ENCODE results near the gene IZUMO1. TPM values are rescaled to one million over a fixed set of nuclear protein-coding genes. Genes with fewer than 3 reads are reported as not detected.

IZUMO1 gene
- total and polyA plus RNA-seq, 2 of the 13 experiments (the other 11 are each of a cell fraction or from before 2014, with no cell fraction given) = 0.07 to 0.22 TPM

DNA sequence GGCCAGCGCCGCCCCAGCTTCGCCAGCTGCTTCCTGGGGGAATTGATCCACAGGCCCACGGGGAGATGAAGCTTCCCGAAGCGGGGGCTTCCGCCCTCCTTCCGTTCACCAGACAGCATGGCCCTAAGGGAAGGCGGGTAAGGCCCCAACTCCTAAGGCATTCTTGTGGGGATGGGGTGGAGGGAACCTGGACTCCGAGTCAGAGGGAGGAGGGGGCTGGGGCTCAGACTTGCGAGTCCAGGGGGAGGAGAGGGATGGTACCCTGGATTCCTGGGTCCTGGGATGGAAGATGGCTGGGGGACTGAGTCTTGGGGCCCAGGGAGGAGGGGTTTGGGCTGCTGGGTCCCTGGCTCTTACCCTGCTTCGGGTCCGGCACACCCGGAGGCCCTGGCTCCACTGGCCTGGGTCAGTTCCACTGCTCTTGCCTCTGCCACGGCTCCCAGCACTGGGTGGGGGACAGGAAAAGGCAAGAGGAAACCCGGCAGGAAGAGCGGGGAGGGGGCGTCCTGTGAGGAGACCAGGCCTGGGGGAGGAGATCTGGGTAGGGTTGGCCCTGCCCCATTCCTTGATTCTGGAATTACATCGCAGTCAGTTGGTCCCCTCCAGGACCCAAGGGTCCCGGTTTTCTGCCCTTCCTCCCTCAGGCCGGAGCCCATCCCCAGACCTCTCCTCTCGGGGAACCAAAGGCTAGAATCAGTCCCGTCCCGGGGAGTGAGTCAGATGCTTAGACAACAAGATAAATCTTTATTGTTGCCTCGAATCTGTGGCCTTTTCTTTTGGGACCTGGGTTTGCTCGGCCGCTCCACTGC, 6.3 kb downstream of the IZUMO1 start, which contains the start of gene RASIP1:
RASIP1 (minus strand) TSS at position 447 of the 809 bp plus-strand sequence; CDS start at position 119, 328 bp downstream.
- no peak within 1 kb of the TSS for H2AFZ ChIP-seq (ENCODE audit: low read length)
- ATAC-seq = no peak
- no peaks in the 10 kb centered on the region for H3K36me3 ChIP-seq (replicated peaks in 1 of 2; ENCODE audit: control insufficient read depth in 1 of 2, insufficient read depth in 2 of 2, low read length in 2 of 2)
- intact Hi-C loops (cut with micrococcal nuclease; ENCODE audit: unreplicated experiment) = no loop called here
- ChIA-PET POLR2A (no interaction called here), CTCF (ENCODE audit: low intra/inter-chr PET ratio, low total read pairs) (no interaction called here)
- H3K9me3 ChIP-seq (ENCODE audit: low read length) = no peaks in the 10 kb centered on the region
- FAIRE-seq = no peak
- 67% methylated on average over 21 of the region's 27 CpGs for WGBS (ENCODE audit: low lambda C conversion rate)
- no peaks in the 10 kb centered on the region for H4K20me1 ChIP-seq (ENCODE audit: insufficient read depth, low read length)
- no peak within 1 kb of the TSS for H3K4me2 ChIP-seq (ENCODE audit: low read depth, low read length)
- no peak within 1 kb of the TSS for H3K27ac ChIP-seq (ENCODE audit: extremely low read length, insufficient read depth, low read length)
- DNase-seq (ENCODE audit: low spot score) = no peak
- H3K9ac ChIP-seq (ENCODE audit: insufficient read depth, low read depth, low read length) = no peak within 1 kb of the TSS
- peaks cover 52% of the 10 kb centered on the region for H3K4me1 ChIP-seq (ENCODE audit: insufficient read depth, low read length)
- H3K4me3 ChIP-seq (replicated peaks in 1 of 3; ENCODE audit: insufficient read depth in 1 of 3, low read depth in 2 of 3, low read length in 3 of 3) = peak within 1 kb of the TSS in 1 of 3 experiments; percentile 30; a peak in 1 of 6 replicates
- peaks cover 0 to 1% of the 10 kb centered on the region in 2 experiments; a peak in 1 of 5 replicates for H3K27me3 ChIP-seq (ENCODE audit: control insufficient read depth in 1 of 2, insufficient read depth in 2 of 2, low read length in 2 of 2)
- in situ Hi-C loops (cut with HindIII; ENCODE audit: extremely low pct_ligation_motif_present, low pct_unique_long_range_greater_than_20kb) = no loop called here
- BruUV-seq (replicated peaks) = no TSS peak
- H3K79me2 ChIP-seq (ENCODE audit: insufficient read depth, low read length) = no peaks in the 10 kb centered on the region
- TF ChIP-seq, protein P1, sequence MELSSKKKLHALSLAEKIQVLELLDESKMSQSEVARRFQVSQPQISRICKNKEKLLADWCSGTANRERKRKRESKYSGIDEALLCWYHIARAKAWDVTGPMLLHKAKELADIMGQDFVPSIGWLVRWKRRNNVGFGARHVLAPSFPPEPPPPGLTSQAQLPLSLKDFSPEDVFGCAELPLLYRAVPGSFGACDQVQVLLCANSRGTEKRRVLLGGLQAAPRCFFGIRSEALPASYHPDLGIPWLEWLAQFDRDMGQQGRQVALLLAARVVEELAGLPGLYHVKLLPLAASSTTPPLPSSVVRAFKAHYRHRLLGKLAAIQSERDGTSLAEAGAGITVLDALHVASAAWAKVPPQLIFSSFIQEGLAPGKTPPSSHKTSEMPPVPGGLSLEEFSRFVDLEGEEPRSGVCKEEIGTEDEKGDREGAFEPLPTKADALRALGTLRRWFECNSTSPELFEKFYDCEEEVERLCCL (CRISPR knock-in tag; IDR thresholded peaks at IDR 0.05; ENCODE audit: borderline replicate concordance) = no peak
- TF ChIP-seq NFE2 (CRISPR knock-in tag; IDR thresholded peaks at IDR 0.05) (no peak), TAF15 (IDR thresholded peaks at IDR 0.05; ENCODE audit: low read depth, low read length, poor library complexity, severe bottlenecking) (no peak), ERF (CRISPR knock-in tag; IDR thresholded peaks at IDR 0.05) (no peak), ZFYVE20 (CRISPR knock-in tag; IDR thresholded peaks at IDR 0.05; ENCODE audit: borderline replicate concordance, low read depth) (no peak), GATA4 (IDR thresholded peaks at IDR 0.05; ENCODE audit: borderline replicate concordance, low read depth) (no peak), ZKSCAN8 (CRISPR knock-in tag; IDR thresholded peaks at IDR 0.05; ENCODE audit: borderline replicate concordance) (no peak)
- TF ChIP-seq, protein P2, sequence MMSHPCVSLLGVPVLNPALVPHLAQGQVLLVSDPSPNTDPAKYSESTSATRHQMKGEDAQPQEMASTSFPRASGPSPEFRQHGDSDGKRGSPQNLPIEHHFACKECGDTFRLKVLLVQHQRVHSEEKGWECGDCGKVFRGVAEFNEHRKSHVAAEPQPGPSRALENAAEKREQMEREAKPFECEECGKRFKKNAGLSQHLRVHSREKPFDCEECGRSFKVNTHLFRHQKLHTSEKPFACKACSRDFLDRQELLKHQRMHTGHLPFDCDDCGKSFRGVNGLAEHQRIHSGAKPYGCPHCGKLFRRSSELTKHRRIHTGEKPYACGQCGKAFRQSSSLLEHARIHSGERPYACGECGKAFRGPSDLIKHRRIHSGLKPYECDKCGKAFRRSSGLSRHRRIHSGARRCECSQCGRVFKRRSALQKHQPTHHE (CRISPR knock-in tag; IDR thresholded peaks at IDR 0.05; ENCODE audit: borderline replicate concordance) = no peak
- TF ChIP-seq, protein P3, sequence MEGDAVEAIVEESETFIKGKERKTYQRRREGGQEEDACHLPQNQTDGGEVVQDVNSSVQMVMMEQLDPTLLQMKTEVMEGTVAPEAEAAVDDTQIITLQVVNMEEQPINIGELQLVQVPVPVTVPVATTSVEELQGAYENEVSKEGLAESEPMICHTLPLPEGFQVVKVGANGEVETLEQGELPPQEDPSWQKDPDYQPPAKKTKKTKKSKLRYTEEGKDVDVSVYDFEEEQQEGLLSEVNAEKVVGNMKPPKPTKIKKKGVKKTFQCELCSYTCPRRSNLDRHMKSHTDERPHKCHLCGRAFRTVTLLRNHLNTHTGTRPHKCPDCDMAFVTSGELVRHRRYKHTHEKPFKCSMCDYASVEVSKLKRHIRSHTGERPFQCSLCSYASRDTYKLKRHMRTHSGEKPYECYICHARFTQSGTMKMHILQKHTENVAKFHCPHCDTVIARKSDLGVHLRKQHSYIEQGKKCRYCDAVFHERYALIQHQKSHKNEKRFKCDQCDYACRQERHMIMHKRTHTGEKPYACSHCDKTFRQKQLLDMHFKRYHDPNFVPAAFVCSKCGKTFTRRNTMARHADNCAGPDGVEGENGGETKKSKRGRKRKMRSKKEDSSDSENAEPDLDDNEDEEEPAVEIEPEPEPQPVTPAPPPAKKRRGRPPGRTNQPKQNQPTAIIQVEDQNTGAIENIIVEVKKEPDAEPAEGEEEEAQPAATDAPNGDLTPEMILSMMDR (CRISPR knock-in tag; IDR thresholded peaks at IDR 0.05) = no peak
- TF ChIP-seq, protein P4, sequence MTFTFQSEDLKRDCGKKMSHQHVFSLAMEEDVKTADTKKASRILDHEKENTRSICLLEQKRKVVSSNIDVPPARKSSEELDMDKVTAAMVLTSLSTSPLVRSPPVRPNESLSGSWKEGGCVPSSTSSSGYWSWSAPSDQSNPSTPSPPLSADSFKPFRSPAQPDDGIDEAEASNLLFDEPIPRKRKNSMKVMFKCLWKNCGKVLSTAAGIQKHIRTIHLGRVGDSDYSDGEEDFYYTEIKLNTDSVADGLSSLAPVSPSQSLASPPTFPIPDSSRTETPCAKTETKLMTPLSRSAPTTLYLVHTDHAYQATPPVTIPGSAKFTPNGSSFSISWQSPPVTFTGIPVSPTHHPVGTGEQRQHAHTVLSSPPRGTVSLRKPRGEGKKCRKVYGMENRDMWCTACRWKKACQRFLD (CRISPR knock-in tag; IDR thresholded peaks at IDR 0.05; ENCODE audit: borderline replicate concordance) = no peak

Measured in HepG2 (cell line).